ENCODE measurements around the gene PCP4L1. TPM values are rescaled to one million over a fixed set of nuclear protein-coding genes. Genes with fewer than 3 reads are reported as not detected.
A peak's percentile ranks its signal among the peaks of the same experiment; 100 is the strongest.

PCP4L1 gene
- 0.25 TPM in 1 of 3 replicates, not detected in the others for total RNA-seq

DNA sequence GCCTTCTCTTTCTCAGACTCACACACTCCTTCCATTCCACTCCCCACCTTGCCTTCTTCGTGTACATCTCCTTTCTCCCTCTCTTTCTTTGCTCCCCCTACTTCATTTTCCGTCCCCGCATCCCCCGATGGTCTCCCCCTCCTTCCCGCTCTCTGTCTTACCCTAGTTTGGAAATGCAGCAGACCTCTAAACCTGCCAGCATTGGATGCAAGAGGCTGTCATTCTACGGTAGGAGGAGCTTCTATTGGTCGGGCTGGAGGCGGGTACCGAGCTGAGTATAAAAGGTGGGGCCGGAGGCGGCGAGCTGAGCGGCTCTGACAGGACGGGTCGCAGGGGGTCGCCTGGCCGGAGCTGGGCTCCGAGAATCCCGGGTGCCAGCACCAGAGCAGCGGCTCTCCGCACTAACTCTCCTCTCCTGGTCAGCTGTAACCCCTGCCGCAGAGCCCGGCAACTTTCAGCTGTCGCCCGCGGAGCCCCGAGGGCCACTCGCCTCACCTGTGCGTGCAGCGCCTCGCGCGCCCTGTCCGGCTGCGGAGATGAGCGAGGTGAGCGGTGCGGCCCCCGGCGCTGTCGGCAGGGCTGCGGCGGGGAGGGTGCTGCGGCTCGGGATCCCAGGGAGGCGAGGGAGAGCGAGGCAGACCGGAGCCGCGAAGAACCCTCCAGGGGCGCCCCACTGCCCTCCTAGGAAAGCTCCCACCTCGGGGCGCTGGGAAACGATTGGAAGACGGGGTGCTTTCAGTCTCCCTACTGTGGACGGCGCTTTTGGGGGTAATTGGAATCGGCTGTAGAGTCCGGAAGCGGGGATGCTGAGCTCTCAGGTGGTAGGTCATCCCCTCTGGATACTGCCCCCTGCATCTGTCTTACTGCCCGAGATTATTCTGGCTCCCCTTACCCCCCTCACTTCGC lies at the start of gene PCP4L1:
Gene PCP4L1 (plus strand): TSS at position 307 of the 906 bp plus-strand sequence. CDS start 230 bp downstream, at position 537.
- peaks cover 57% of the 10 kb centered on the region for H3K27me3 Mint-ChIP-seq (ENCODE audit: low read depth)
- peak in 1 of 2 experiments; percentile 50 for DNase-seq (ENCODE audit: low spot score in 2 of 2, unreplicated experiment in 2 of 2)

DNA sequence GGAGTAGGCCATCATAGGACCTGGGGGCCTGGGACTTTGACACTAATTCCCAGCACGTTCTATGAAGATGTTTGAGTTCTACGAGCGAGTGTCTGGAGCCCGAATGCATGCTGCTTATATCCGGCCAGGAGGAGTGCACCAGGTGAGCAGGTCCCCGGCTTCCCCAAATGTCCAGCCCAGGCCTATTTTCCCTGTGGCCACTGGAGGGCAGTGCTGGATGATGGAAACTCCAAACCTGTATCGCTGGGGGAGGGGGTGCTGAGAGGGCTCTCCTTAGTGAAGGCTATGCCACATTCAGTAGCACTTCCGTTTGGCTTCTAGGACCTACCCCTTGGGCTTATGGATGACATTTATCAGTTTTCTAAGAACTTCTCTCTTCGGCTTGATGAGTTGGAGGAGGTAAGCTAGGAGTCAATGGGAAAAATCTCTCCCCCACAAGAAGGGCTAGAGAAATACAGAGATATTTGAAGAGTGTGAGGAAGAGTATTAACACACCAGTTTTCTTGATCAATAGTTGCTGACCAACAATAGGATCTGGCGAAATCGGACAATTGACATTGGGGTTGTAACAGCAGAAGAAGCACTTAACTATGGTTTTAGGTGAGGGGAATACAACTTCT lies 48.6 kb upstream of the PCP4L1 start:
- H3K27ac Mint-ChIP-seq: no peak overlapping the region
- DNase-seq (ENCODE audit: low spot score in 2 of 2, unreplicated experiment in 2 of 2): peak; percentile 62 to 78

More for the DNA sequence above, at the start of gene PCP4L1:
- peaks cover 7% of the 10 kb centered on the region for H3K4me1 Mint-ChIP-seq
- TF ChIP-seq, protein P1, sequence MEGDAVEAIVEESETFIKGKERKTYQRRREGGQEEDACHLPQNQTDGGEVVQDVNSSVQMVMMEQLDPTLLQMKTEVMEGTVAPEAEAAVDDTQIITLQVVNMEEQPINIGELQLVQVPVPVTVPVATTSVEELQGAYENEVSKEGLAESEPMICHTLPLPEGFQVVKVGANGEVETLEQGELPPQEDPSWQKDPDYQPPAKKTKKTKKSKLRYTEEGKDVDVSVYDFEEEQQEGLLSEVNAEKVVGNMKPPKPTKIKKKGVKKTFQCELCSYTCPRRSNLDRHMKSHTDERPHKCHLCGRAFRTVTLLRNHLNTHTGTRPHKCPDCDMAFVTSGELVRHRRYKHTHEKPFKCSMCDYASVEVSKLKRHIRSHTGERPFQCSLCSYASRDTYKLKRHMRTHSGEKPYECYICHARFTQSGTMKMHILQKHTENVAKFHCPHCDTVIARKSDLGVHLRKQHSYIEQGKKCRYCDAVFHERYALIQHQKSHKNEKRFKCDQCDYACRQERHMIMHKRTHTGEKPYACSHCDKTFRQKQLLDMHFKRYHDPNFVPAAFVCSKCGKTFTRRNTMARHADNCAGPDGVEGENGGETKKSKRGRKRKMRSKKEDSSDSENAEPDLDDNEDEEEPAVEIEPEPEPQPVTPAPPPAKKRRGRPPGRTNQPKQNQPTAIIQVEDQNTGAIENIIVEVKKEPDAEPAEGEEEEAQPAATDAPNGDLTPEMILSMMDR (IDR thresholded peaks at IDR 0.05; ENCODE audit: unreplicated experiment): no peak
- H3K36me3 Mint-ChIP-seq: peaks cover 7% of the 10 kb centered on the region
- peaks cover 20% of the 10 kb centered on the region for H3K9me3 Mint-ChIP-seq
- peak within 1 kb of the TSS; percentile 58 for H3K4me3 Mint-ChIP-seq
- H3K27ac Mint-ChIP-seq: no peak within 1 kb of the TSS

DNA sequence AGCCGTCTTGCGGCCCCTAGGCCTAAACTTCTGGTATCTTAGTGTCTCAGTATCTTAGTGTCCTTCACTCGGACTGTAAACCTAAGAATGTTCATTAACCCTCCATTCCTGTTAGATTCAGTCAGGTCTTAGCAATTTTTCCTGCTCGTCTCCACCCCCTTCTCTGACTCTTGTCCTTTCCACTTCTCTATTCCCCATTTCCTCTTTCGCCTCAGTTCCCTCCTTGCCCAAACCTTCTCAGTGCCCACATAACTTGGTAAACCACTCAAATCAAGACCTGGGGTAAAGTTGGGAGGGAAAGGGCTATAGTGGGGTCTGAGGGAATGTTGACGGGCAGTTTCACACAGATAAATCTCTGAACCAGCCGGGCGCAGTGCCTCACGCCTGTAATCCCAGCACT lies 44.2 kb upstream of the PCP4L1 start:
- Mint-ChIP-seq H3K9me3 (no peaks in the 10 kb centered on the region), H3K4me3 (no peak overlapping the region), H3K27ac (no peak overlapping the region), H3K4me1 (no peaks in the 10 kb centered on the region), H3K36me3 (peaks cover 36% of the 10 kb centered on the region), H3K27me3 (ENCODE audit: low read depth) (no peaks in the 10 kb centered on the region)
- TF ChIP-seq, protein P1 (IDR thresholded peaks at IDR 0.05; ENCODE audit: unreplicated experiment): no peak
- no peak for DNase-seq (ENCODE audit: low spot score in 2 of 2, unreplicated experiment in 2 of 2)

More for the DNA sequence above, 48.6 kb upstream of the PCP4L1 start:
- H3K36me3 Mint-ChIP-seq: peaks cover 46% of the 10 kb centered on the region
- peaks cover 3% of the 10 kb centered on the region for H3K4me1 Mint-ChIP-seq
- H3K9me3 Mint-ChIP-seq: no peaks in the 10 kb centered on the region
- TF ChIP-seq, protein P1 (IDR thresholded peaks at IDR 0.05; ENCODE audit: unreplicated experiment): peak; percentile 81
- H3K27me3 Mint-ChIP-seq (ENCODE audit: low read depth): no peaks in the 10 kb centered on the region
- no peak overlapping the region for H3K4me3 Mint-ChIP-seq

DNA sequence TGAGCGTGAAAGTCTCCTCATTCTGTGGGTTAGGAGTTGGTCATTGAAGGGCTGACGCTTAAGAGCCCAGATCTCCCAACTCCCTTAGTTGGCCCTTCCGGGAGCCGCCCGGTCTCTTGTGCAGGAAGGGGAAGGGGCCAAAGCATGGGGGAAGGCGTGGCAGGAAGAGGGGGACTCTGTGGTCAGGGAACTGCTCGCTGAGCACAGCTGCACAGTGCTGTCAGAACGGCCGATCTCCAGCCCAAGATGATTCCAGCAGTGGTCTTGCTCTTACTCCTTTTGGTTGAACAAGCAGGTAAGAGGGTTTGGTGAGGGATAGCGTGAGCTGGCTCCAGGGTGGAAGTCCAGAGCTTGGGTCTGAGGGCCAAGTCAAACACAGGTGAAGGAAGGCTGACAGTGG lies 43.5 kb upstream of the PCP4L1 start, which contains the start of gene FCER1G:
Gene FCER1G (plus strand): TSS at position 220 of the 400 bp plus-strand sequence. CDS start 27 bp downstream, at position 247.
- DNase-seq (ENCODE audit: low spot score in 2 of 2, unreplicated experiment in 2 of 2): no peak
- H3K27ac Mint-ChIP-seq: no peak within 1 kb of the TSS
- peaks cover 30% of the 10 kb centered on the region for H3K36me3 Mint-ChIP-seq
- H3K4me1 Mint-ChIP-seq: no peaks in the 10 kb centered on the region
- TF ChIP-seq, protein P1 (IDR thresholded peaks at IDR 0.05; ENCODE audit: unreplicated experiment): no peak
- no peaks in the 10 kb centered on the region for H3K9me3 Mint-ChIP-seq
- no peaks in the 10 kb centered on the region for H3K27me3 Mint-ChIP-seq (ENCODE audit: low read depth)
- no peak within 1 kb of the TSS for H3K4me3 Mint-ChIP-seq

DNA sequence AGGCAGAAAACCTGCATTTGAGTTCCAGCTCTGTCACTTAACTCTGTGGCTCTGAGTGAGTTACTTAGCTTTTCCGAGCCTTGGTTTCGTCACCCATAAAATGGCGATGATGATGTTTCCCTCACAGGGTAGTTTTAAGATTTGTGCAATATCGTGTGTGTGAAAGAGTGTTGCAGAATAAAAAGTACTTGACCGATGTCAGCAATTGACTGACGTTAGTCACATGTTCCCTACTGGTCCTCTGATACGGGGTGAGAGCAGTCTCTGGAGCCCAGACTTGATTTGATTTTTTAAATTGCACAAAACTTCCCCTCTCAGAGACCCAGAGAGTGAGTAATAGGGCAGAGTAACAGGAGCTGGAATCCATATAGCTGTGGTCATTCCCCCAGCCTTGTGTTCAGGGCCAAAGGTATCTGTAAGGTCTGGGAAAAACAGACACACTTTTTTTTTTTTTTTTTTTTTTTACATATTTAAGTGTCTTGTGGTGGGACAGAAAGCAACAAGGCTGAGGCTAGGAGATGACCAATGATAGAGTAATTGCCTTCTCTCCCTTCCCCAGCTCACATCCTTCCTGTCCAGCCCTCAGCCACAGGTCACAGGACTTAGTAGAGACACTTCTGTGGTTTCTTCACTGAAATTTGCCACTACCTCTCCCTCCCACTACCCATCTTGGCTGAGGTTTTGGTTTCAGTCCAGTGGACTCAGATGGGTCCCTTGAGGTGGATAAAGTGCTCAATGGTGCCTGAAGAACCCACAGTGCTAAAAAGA lies 41.4 kb upstream of the PCP4L1 start:
- Mint-ChIP-seq H3K4me3 (no peak overlapping the region), H3K27me3 (ENCODE audit: low read depth) (no peaks in the 10 kb centered on the region), H3K9me3 (no peaks in the 10 kb centered on the region), H3K4me1 (no peaks in the 10 kb centered on the region), H3K27ac (no peak overlapping the region), H3K36me3 (peaks cover 19% of the 10 kb centered on the region)
- no peak for DNase-seq (ENCODE audit: low spot score in 2 of 2, unreplicated experiment in 2 of 2)
- TF ChIP-seq, protein P1 (IDR thresholded peaks at IDR 0.05; ENCODE audit: unreplicated experiment): no peak
